Stimulated activated naive B cell treated with anti-CD40 and anti-IgM and Interleukin-4, amounts not matched to agents 10 μg/mL and 1 μg/mL and 100 μg/mL, for 72 hours (primary cell): Measurements from ENCODE around the gene LRMDA.
"Not testable (repeated sequence)": the region's sequence is repeated elsewhere in the genome, so short reads cannot be mapped to it uniquely, and the experiment has no call there.

ENCODE experiments used
- ATAC-seq, 2 donors: fragments of 150-1000 bp; cut with Tn5 transposase; replicated peaks; 2 replicates each; pipeline ENCODE4 v1.10.0; 2021; ENCODE audit warnings: moderate library complexity in 1 of 2
- DNase-seq: peaks from one replicate; pipeline ENCODE4 v3.0.0; 2021
- H3K27ac Mint-ChIP-seq: one replicate; pipeline ENCODE4 v1.8.0; 2022; ENCODE audit warnings: mild to moderate bottlenecking, mixed read lengths
- H3K27me3 Mint-ChIP-seq, 2 donors: one replicate each; pipeline ENCODE4 v1.8.0; 2022; ENCODE audit warnings: mixed read lengths in 2 of 2
- H3K36me3 Mint-ChIP-seq, 2 donors: one replicate each; pipeline ENCODE4 v1.8.0; 2022; ENCODE audit warnings: mixed read lengths in 2 of 2, mild to moderate bottlenecking in 1 of 2
- H3K4me1 Mint-ChIP-seq, 2 donors: one replicate each; pipeline ENCODE4 v1.8.0; 2022; ENCODE audit warnings: mixed read lengths in 2 of 2, mild to moderate bottlenecking in 1 of 2
- H3K4me3 Mint-ChIP-seq, 2 donors: one replicate each; pipeline ENCODE4 v1.8.0; 2022; ENCODE audit warnings: mild to moderate bottlenecking in 2 of 2, mixed read lengths in 2 of 2, moderate library complexity in 1 of 2
- H3K9me3 Mint-ChIP-seq, 2 donors: one replicate each; pipeline ENCODE4 v1.8.0; 2022; ENCODE audit warnings: mixed read lengths in 2 of 2, mild to moderate bottlenecking in 1 of 2

LRMDA gene

DNA sequence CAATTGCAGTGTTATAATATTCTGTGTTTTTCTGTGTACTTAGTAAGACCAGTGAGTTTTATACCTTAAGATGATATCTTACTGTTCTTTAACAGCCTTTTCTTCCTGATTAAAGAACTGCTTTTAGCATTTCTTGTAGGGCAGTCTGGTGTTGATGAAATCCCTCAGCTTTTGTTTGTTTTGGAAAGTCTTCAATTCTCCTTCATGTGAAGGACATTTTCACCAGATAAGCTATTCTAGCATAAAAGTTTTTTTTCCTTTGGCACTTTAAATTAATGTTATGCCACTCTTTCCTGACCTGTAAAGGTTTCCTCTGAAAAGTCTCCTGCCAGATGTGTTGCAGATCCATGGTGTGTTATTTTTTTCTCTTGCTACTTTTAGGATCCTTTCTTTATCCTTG is 1059.8 kb downstream of the LRMDA start:
- Mint-ChIP-seq H3K27me3 (no peaks in the 10 kb centered on the region), H3K4me1 (no peaks in the 10 kb centered on the region), H3K9me3 (peaks cover 17% of the 10 kb centered on the region in 2 donors), H3K36me3 (no peaks in the 10 kb centered on the region), H3K4me3 (no peak overlapping the region), H3K27ac (no peak overlapping the region)
- DNase-seq (no peak), ATAC-seq (no peak)

DNA sequence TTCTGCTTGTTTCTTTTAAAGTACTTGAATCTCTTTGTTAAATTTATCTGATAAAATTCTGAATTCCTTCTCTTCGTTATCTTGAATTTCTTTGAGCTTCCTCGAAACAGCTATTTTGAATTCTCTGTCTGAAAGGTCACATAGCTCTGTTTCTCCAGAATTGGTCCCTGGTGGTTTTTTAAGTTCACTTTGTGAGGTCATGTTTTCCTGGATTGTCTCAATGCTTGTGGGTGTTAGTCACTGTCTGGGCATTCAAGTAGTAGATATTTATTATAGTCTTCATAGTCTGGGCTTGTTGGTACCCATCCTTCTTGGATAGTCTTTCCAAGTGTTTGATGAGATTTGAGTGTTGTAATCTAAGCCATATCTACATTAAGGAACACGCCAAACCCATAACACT is 1060.6 kb downstream of the LRMDA start:
- Mint-ChIP-seq H3K36me3 (no peaks in the 10 kb centered on the region), H3K9me3 (peaks cover 16 to 19% of the 10 kb centered on the region in 2 donors), H3K4me3 (no peak overlapping the region), H3K27ac (no peak overlapping the region), H3K27me3 (no peaks in the 10 kb centered on the region), H3K4me1 (no peaks in the 10 kb centered on the region)
- ATAC-seq (no peak), DNase-seq (no peak)

DNA sequence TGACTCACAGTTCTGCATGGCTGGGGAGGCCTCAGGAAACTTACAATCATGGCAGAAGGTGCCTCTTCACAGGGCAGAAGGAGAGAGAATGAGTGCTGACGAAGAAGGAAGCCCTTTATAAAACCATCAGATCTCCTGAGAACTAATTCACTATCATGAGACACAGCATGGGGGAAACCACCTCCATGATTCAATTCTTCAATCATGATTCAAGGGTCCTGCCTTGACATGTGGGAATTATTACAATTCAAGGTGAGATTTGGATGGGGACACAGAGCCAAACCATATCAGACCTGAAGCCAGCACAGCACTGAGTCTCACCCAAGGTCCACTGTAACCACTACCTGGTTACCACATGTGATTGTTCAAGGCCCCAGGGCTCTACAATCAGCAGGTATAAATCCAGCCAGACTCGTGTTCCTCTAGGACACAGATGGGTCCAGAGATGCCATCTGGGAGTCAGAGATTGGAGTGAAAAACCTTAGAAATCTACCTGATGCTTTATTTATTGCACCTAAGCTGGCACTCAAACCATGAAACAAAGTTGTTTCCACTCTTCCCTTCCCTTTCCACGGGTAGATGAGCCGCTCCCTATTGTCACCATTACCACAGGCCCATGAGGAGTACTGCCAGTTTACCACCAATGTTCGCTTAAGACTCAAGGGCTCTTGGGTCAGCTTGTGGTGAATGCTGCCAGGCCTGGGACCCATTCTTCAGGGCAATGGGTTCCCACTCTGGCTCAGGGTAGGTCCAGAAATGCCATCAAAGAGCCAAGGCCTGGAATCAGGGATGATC is 1061.5 kb downstream of the LRMDA start:
- DNase-seq (no peak), ATAC-seq (no peak)
- Mint-ChIP-seq H3K4me3 (no peak overlapping the region), H3K4me1 (no peaks in the 10 kb centered on the region), H3K27me3 (no peaks in the 10 kb centered on the region), H3K36me3 (no peaks in the 10 kb centered on the region), H3K27ac (no peak overlapping the region), H3K9me3 (peaks cover 13 to 19% of the 10 kb centered on the region in 2 donors)

DNA sequence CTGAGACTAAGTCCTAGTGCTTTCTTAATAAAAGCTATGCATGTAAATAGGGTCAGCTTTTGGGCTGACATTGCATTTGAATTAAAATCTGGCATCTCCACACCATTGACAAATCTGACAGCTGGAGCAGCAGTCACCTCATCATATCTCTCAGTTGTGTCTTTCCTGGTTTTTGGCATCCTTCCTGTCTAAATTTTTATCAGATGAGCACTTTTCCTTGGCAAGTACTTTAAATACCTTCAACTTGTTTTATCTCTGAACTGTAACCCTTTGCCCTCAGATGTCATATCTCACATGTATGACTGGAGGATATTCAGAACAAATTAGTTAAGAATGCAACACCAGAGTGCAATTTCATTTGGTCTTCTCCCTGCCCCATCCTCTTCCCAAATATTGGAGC is 1066.2 kb downstream of the LRMDA start:
- H3K4me3 Mint-ChIP-seq = no peak overlapping the region
- H3K27ac Mint-ChIP-seq = no peak overlapping the region
- DNase-seq (no peak), ATAC-seq (no peak)
- no peaks in the 10 kb centered on the region for H3K4me1 Mint-ChIP-seq
- H3K27me3 Mint-ChIP-seq = no peaks in the 10 kb centered on the region
- peaks cover 0 to 4% of the 10 kb centered on the region in 2 donors for H3K9me3 Mint-ChIP-seq
- no peaks in the 10 kb centered on the region for H3K36me3 Mint-ChIP-seq

DNA sequence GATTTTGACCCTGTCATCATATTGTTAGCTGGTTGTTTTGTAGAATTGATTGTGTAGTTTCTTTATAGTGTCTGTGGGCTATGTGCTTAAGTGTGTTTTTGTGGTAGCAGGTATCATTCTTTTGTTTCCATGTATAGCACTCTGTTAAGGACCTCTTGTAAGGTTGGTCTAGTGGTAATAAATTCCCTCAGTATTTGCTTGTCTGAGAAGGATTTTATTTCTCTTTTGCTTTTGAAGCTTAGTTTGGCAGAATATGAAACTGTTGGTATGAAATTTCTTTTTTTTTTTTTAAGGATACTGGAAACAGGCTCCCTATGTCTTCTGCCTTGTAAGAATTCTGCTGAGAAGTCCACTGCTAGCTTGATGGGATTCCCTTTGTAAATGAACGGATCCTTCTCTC is 1073.4 kb downstream of the LRMDA start:
- no peak for ATAC-seq
- no peak overlapping the region for H3K27ac Mint-ChIP-seq
- H3K36me3 Mint-ChIP-seq = no peaks in the 10 kb centered on the region
- H3K4me3 Mint-ChIP-seq = no peak overlapping the region
- H3K4me1 Mint-ChIP-seq = no peaks in the 10 kb centered on the region
- no peak for DNase-seq
- H3K9me3 Mint-ChIP-seq = peaks cover 8 to 10% of the 10 kb centered on the region in 2 donors
- H3K27me3 Mint-ChIP-seq = no peaks in the 10 kb centered on the region

DNA sequence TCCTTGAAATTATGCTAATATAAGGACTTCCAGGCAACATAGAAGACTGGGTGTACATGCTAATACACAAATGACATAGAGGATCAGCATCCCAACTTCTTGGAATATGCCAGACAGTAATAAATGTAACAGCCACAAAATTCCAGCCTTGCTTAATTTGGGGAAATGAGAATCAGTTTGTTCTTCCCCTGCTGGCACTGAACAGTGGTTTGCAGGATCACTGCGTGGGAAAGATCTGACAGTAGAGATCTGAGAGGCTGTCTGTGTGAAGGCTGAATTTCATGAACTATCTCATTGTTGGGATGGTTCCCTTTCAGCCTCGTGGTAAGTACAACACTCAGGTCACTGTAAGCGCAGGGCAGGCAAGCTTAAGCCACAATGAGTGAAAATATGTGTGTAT is 1078.0 kb downstream of the LRMDA start:
- ATAC-seq = no peak

DNA sequence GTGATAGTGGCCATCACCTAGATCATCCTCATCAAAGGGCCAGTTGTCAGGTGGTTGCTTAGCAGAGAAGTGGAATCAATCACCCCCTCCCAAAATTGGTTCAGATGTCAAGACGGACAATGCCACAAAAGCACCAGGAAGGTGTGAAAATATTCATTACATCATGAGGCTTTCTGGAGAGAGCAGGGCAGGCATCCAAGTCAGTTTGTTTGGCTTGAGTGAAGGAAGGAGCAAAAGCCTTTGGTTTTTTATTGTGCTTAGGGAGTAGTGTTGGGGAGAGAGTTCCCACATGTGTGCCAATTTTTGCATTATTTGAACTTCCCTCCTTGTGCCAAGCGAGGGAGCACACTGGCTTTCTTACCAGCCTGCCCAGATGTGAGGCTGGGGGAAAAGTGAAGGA is 1082.9 kb downstream of the LRMDA start:
- DNase-seq (no peak), ATAC-seq (no peak)
- no peak overlapping the region for H3K27ac Mint-ChIP-seq
- no peaks in the 10 kb centered on the region for H3K27me3 Mint-ChIP-seq
- no peaks in the 10 kb centered on the region for H3K9me3 Mint-ChIP-seq
- no peaks in the 10 kb centered on the region for H3K36me3 Mint-ChIP-seq
- H3K4me3 Mint-ChIP-seq = no peak overlapping the region
- no peaks in the 10 kb centered on the region for H3K4me1 Mint-ChIP-seq

More for the DNA sequence above, 1078.0 kb downstream of the LRMDA start:
- no peaks in the 10 kb centered on the region for H3K36me3 Mint-ChIP-seq
- H3K4me1 Mint-ChIP-seq = no peaks in the 10 kb centered on the region
- no peaks in the 10 kb centered on the region for H3K27me3 Mint-ChIP-seq
- H3K4me3 Mint-ChIP-seq = no peak overlapping the region
- H3K9me3 Mint-ChIP-seq = peaks cover 3 to 5% of the 10 kb centered on the region in 2 donors
- no peak overlapping the region for H3K27ac Mint-ChIP-seq
- DNase-seq = no peak

DNA sequence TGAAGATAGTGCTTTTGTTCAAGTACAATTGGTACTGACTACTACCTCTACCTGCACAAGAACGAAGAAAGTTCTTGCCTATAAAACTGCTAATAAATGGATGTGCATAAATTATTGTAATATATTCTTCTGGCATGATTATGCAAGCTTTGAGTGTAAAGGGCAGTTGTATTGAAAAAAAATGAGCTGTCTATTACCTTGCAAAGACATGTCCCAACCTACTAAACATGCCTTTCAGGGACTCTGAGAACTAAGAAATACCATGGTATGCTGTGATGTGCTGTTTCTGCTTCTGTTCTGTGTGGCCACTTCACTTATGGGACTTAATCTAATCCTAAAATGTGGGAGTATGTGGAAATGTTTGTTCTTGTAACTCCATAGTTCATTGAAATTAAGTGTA is 1083.4 kb downstream of the LRMDA start:
- ATAC-seq = no peak
- Mint-ChIP-seq H3K4me3 (no peak overlapping the region), H3K9me3 (no peaks in the 10 kb centered on the region), H3K36me3 (no peaks in the 10 kb centered on the region), H3K27ac (no peak overlapping the region), H3K27me3 (no peaks in the 10 kb centered on the region), H3K4me1 (no peaks in the 10 kb centered on the region)
- DNase-seq = no peak

DNA sequence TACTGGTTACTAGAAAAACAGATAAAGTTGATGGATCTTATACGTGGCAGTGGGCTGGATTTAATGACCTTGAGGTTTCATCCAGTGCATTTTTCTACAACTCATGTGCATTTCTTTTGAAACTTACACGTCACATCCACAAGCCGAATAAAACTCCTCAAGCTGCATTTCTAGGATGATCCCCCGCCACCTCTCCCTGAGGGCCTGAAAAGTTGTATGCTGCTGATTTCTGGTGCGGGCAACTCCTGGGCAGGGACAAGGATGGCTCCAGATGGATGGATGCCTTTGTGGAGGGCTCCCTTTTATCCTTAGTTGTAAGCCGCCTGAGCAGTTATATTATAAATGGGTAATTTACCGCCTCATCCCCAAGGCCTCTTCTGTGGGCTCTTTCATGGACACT is 1091.1 kb downstream of the LRMDA start:
- Mint-ChIP-seq H3K4me3 (no peak overlapping the region), H3K4me1 (no peaks in the 10 kb centered on the region), H3K9me3 (peaks cover 0 to 5% of the 10 kb centered on the region in 2 donors), H3K36me3 (no peaks in the 10 kb centered on the region), H3K27ac (no peak overlapping the region), H3K27me3 (no peaks in the 10 kb centered on the region)
- DNase-seq = no peak
- no peak for ATAC-seq

DNA sequence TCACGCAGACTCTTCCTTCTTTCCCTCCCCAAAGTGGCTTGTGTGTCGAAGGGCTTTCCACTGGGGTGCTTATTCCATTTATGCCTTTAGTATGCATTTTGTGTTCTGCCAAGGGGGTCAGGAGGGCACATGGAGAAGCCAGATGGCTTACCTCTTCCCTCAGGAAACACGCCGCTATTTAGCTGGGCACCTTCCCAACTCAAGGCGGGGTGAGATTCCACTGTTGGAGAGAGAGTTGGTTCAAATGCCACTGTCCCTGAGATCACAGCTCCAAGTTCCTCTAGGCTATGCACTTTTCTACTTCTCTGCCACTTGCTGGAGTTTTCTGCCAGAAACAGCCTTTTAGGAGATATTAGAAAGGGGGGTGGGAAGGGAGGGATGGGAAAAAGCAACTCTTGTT is 1091.8 kb downstream of the LRMDA start:
- H3K4me3 Mint-ChIP-seq = no peak overlapping the region
- no peaks in the 10 kb centered on the region for H3K4me1 Mint-ChIP-seq
- peaks cover 0 to 5% of the 10 kb centered on the region in 2 donors for H3K9me3 Mint-ChIP-seq
- DNase-seq (no peak), ATAC-seq (no peak)
- H3K36me3 Mint-ChIP-seq = no peaks in the 10 kb centered on the region
- no peaks in the 10 kb centered on the region for H3K27me3 Mint-ChIP-seq
- H3K27ac Mint-ChIP-seq = no peak overlapping the region

DNA sequence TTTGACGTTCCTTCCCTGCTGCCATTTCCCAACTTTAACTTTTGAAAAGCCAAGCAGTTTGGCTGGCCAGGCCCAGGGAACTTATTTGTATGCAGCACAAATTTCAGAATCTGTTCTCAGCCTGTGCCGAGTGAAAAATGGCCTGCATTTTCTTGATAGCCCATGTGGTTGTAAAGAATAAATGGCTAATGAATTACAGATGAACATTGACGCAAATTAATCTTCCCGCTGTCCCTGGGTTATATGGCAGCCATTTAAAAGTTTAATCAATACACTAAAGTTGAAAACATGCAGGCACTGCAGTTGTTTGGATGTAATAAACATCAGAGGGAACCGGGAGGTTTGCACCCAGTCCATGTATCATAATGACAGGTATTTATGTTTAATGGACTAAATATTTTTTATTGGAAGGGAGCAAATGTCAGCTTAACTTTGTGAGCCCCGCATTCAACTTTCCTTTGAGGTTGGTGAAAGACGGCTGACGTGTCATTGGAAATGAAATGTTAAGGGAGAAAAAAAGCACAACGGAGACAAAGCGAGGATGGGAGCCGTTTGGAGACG is 1092.4 kb downstream of the LRMDA start:
- Mint-ChIP-seq H3K9me3 (peaks cover 0 to 5% of the 10 kb centered on the region in 2 donors), H3K27me3 (no peaks in the 10 kb centered on the region), H3K4me3 (no peak overlapping the region), H3K4me1 (no peaks in the 10 kb centered on the region), H3K36me3 (no peaks in the 10 kb centered on the region), H3K27ac (no peak overlapping the region)
- ATAC-seq = no peak
- no peak for DNase-seq

DNA sequence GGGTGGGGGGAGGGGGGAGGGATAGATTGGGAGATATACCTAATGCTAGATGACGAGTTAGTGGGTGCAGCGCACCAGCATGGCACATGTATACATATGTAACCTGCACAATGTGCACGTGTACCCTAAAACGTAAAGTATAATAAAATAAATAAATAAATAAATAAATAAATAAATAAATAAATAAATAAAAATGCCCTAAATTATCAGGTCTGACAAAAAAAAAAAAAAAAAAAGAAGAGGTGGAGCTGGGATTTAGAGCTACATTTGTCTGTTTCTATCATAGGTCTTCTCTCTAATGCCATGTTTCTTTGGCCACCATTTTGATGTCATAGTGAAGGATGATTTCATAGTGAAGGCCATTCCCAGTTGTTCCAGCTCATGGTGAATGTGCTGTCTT is 1095.4 kb downstream of the LRMDA start:
- not testable (repeated sequence) for DNase-seq, ATAC-seq, H3K4me1 Mint-ChIP-seq, H3K36me3 Mint-ChIP-seq, H3K4me3 Mint-ChIP-seq, H3K27me3 Mint-ChIP-seq, H3K9me3 Mint-ChIP-seq, H3K27ac Mint-ChIP-seq

DNA sequence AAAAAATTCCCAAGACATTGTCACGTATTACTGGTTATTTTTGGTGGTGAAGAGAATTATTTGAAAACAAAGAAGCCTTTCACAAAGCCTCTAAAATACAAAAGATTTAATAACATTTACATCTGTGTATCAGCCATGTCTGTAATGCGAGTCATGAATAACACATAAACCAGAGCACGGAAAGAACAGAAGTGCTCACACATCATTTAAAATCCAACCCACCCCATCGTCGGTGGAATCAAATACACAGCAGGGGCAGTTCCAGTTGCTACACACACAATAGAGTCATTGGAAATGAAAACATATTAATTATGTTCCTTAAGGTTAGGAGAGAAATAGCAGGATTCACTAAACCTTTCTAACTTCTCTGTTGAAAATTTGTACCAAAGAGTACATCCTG is 1108.9 kb downstream of the LRMDA start:
- H3K27me3 Mint-ChIP-seq = peaks cover 7 to 10% of the 10 kb centered on the region in 2 donors
- H3K9me3 Mint-ChIP-seq = no peaks in the 10 kb centered on the region
- no peaks in the 10 kb centered on the region for H3K36me3 Mint-ChIP-seq
- H3K27ac Mint-ChIP-seq = no peak overlapping the region
- ATAC-seq = no peak
- no peak for DNase-seq
- no peak overlapping the region for H3K4me3 Mint-ChIP-seq
- no peaks in the 10 kb centered on the region for H3K4me1 Mint-ChIP-seq

DNA sequence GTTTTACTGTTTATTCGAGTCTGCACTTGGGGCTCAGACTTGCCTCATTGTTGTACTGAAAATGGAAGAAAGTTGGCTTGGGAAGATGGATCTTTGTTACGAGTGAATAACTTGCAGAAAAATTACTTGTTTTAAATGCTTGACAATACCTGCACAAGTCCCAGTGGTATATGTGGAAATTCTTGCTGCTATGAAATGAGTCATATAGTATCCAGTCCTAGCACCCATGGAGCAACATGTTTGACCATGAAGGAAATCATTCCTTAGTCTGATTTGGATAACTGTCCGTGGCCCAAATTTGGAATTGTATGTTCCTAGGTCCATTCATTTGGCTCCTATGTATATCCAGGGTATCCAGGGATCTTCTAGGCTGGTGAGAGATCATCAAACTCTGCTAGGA is 1109.4 kb downstream of the LRMDA start:
- Mint-ChIP-seq H3K27ac (no peak overlapping the region), H3K9me3 (no peaks in the 10 kb centered on the region), H3K4me1 (no peaks in the 10 kb centered on the region), H3K36me3 (no peaks in the 10 kb centered on the region), H3K27me3 (peaks cover 7 to 10% of the 10 kb centered on the region in 2 donors), H3K4me3 (no peak overlapping the region)
- DNase-seq = no peak
- ATAC-seq = no peak

DNA sequence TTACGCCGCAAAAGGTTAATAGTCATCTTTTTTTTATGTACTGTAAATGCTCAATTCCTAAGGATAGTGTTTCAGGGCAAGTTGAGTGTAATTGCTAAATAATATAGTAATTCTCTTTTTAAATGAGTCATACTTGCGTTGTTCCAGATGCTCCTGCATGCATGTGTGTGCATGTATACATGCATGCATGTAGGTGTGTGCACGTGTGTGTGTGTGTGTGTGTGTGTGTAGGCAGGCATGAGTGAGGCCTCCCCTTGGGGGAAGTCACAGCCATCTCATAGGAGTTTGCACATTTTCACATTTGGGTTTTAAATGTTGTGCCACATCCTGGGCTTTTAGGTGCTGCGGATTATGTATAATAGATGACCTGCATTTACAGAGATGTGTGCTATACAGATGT is 1110.4 kb downstream of the LRMDA start:
- Mint-ChIP-seq H3K4me1 (no peaks in the 10 kb centered on the region), H3K36me3 (no peaks in the 10 kb centered on the region), H3K9me3 (no peaks in the 10 kb centered on the region), H3K27ac (no peak overlapping the region), H3K4me3 (no peak overlapping the region), H3K27me3 (peaks cover 7 to 10% of the 10 kb centered on the region in 2 donors)
- no peak for ATAC-seq
- no peak for DNase-seq
